ENCODE results near the gene DNAH9. TPM values are rescaled to one million over a fixed set of nuclear protein-coding genes. Genes with fewer than 3 reads are reported as not detected.

The DNAH9 gene
- polyA plus RNA-seq, 10 donors, result 0.44 to 1.1 (median 0.76) TPM

- DNase-seq, result no peak
These were observed 382.5 kb downstream of the DNAH9 start for GRCh38 chr17:11980813-11981212.

GRCh38 chr17:11981862-11982261 is 383.6 kb downstream of the DNAH9 start:
- no peak for DNase-seq

- peak in 1 of 3 donors; percentile 6 for DNase-seq
These were observed 388.1 kb downstream of the DNAH9 start for GRCh38 chr17:11986179-11986941.

GRCh38 chr17:11986942-11987329 is 388.7 kb downstream of the DNAH9 start:
- DNase-seq, result peak; percentile 43 to 73 (median 57)

GRCh38 chr17:11990363-11990983 is 392.2 kb downstream of the DNAH9 start:
- no peak for DNase-seq

- DNase-seq, result no peak
These were observed 393.2 kb downstream of the DNAH9 start for GRCh38 chr17:11991461-11991860.

- DNase-seq, result peak in 2 of 3 donors; percentile 31 to 51
These were observed 398.5 kb downstream of the DNAH9 start for GRCh38 chr17:11996722-11997146.

GRCh38 chr17:11997147-11997971 is 399.1 kb downstream of the DNAH9 start, which contains the start of gene ZNF18:
ZNF18 (minus strand) TSS chr17:11997475; CDS start chr17:11992829, 4,646 bp downstream.
- DNase-seq, result peak; percentile 94 to 98 (median 97)

- no peak for DNase-seq
These were observed 399.6 kb downstream of the DNAH9 start for GRCh38 chr17:11997972-11998233.

GRCh38 chr17:11999696-12000095 is 401.4 kb downstream of the DNAH9 start:
- no peak for DNase-seq

GRCh38 chr17:12007466-12007865 is 409.2 kb downstream of the DNAH9 start:
- DNase-seq, result no peak

Data from muscle of back (tissue), 11 donors.